SK-N-SH treated with all-trans-retinoic acid at 6 μM for 48 hours (cell line): Measurements from ENCODE around the gene RFXAP.

Experiments
- ATAC-seq: fragments of 200-7000 bp; cut with Tn5 transposase; 3 replicates; pipeline ENCODE4 v1.9.1; 2020; ENCODE audit warnings: mild to moderate bottlenecking, moderate library complexity
- ARNTL ChIP-seq: fragments of 450-650 bp; formaldehyde crosslinking; IDR thresholded peaks from 2 replicates; pipeline ENCODE4 v1.5.0; 2020; ENCODE audit warnings: low read depth, mild to moderate bottlenecking, moderate library complexity, borderline replicate concordance
- BACH2 ChIP-seq: fragments of 250-450 bp; sonication (Bioruptor Pico); IDR thresholded peaks from 2 replicates; pipeline ENCODE4 v1.9.0; 2021; ENCODE audit warnings: mild to moderate bottlenecking, borderline replicate concordance
- CSDC2 ChIP-seq: fragments of 250-450 bp; sonication (Bioruptor Pico); IDR thresholded peaks from 2 replicates; pipeline ENCODE4 v1.5.0; 2020; ENCODE audit warnings: mild to moderate bottlenecking, moderate library complexity
- ESRRG ChIP-seq: fragments of 250-450 bp; sonication (Bioruptor Pico); IDR thresholded peaks from 2 replicates; pipeline ENCODE4 v1.6.1; 2021; ENCODE audit warnings: mild to moderate bottlenecking
- GLIS3 ChIP-seq: fragments of 250-450 bp; sonication (Bioruptor Pico); IDR thresholded peaks from 2 replicates; pipeline ENCODE4 v1.5.0; 2020; ENCODE audit warnings: mild to moderate bottlenecking, moderate library complexity
- ISL1 ChIP-seq: fragments of 250-450 bp; sonication (Bioruptor Pico); IDR thresholded peaks from 2 replicates; pipeline ENCODE4 v2.1.2; 2022; ENCODE audit warnings: mild to moderate bottlenecking, moderate library complexity
- PPARA ChIP-seq: fragments of 250-450 bp; sonication (Bioruptor Pico); IDR thresholded peaks from 2 replicates; pipeline ENCODE4 v1.5.0; 2020; ENCODE audit warnings: mild to moderate bottlenecking, borderline replicate concordance
- RARB ChIP-seq: fragments of 250-450 bp; sonication (Bioruptor Pico); IDR thresholded peaks from 2 replicates; pipeline ENCODE4 v1.8.0; 2021; ENCODE audit warnings: mild to moderate bottlenecking, moderate library complexity
- SNAI2 ChIP-seq: fragments of 250-450 bp; sonication (Bioruptor Pico); IDR thresholded peaks from 2 replicates; pipeline ENCODE4 v1.5.0; 2020; ENCODE audit warnings: mild to moderate bottlenecking, moderate library complexity
- TCF4 ChIP-seq: fragments of 250-450 bp; sonication (Bioruptor Pico); IDR thresholded peaks from 2 replicates; pipeline ENCODE4 v1.8.0; 2021; ENCODE audit warnings: mild to moderate bottlenecking, moderate library complexity, borderline replicate concordance
- ZC3H10 ChIP-seq: fragments of 250-450 bp; sonication (Bioruptor Pico); IDR thresholded peaks from 2 replicates; pipeline ENCODE4 v1.5.1; 2021; ENCODE audit warnings: mild to moderate bottlenecking, moderate library complexity
- ZNF565 ChIP-seq: fragments of 450-650 bp; formaldehyde crosslinking; conservative IDR thresholded peaks from 2 replicates; pipeline ENCODE4 v1.5.0; 2020; ENCODE audit warnings: low read depth, mild to moderate bottlenecking, moderate library complexity
- ZNF70 ChIP-seq: fragments of 450-650 bp; formaldehyde crosslinking; IDR thresholded peaks from 2 replicates; pipeline ENCODE4 v1.5.0; 2020; ENCODE audit warnings: mild to moderate bottlenecking, moderate library complexity
- ZNF8 ChIP-seq: fragments of 450-650 bp; formaldehyde crosslinking; IDR thresholded peaks from 2 replicates; pipeline ENCODE4 v1.5.0; 2020; ENCODE audit warnings: mild to moderate bottlenecking, moderate library complexity
- TF ChIP-seq, protein P1 (sequence below): fragments of 250-450 bp; sonication (Bioruptor Pico); IDR thresholded peaks from 2 replicates; pipeline ENCODE4 v1.5.0; 2020; ENCODE audit warnings: mild to moderate bottlenecking, moderate library complexity
- TF ChIP-seq, protein P2 (sequence below): fragments of 250-450 bp; sonication (Bioruptor Pico); IDR thresholded peaks from 2 replicates; pipeline ENCODE4 v1.8.0; 2021; ENCODE audit warnings: low read depth, mild to moderate bottlenecking, moderate library complexity, borderline replicate concordance
- TF ChIP-seq, protein P3 (sequence below): fragments of 250-450 bp; sonication (Bioruptor Pico); IDR thresholded peaks from 2 replicates; pipeline ENCODE4 v1.8.0; 2020; ENCODE audit warnings: mild to moderate bottlenecking, moderate library complexity, borderline replicate concordance
- TF ChIP-seq, protein P4 (sequence below): fragments of 250-450 bp; sonication (Bioruptor Pico); IDR thresholded peaks from 2 replicates; pipeline ENCODE4 v1.5.1; 2020; ENCODE audit warnings: low read depth, mild to moderate bottlenecking, moderate library complexity

The RFXAP gene

DNA sequence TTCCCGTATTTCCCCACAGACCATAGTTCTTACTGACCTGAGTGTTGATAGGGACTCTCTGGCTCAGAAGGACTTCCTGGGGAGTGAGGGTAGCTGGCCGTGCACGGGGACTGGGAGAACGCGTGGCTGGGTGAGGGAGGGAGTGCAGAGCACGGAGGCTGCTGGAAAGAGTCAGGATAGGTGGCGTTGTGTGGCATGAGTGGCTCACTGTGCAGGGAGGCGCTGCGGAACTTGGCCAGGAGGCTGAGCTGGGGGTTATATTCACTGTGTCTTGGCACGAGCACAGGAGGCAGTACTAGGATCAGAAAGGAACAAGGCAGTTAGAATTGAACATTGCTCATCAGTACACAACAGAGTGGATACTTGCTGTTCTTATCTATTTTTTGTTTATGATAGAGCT, 53.6 kb downstream of the RFXAP start:
- ATAC-seq: no peak

DNA sequence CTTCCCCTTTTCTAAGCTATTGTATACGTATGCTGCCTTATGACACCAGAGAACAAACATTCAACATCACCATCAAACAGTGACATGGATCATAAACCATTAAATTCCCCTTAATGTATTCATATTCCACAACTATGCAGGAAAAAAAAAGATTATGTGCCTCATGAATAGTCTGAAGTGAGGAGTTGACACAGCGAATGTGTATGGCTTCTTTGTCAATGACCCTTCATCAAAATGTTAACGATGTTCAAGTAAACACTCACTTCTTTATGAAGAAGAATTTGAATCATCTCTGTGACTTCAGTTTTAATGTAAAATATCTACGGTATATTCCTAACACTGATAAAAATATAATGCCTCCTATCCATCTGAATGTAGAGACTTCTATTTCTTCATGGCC, 56.4 kb downstream of the RFXAP start:
- no peak for ATAC-seq
- TF ChIP-seq, protein P1, sequence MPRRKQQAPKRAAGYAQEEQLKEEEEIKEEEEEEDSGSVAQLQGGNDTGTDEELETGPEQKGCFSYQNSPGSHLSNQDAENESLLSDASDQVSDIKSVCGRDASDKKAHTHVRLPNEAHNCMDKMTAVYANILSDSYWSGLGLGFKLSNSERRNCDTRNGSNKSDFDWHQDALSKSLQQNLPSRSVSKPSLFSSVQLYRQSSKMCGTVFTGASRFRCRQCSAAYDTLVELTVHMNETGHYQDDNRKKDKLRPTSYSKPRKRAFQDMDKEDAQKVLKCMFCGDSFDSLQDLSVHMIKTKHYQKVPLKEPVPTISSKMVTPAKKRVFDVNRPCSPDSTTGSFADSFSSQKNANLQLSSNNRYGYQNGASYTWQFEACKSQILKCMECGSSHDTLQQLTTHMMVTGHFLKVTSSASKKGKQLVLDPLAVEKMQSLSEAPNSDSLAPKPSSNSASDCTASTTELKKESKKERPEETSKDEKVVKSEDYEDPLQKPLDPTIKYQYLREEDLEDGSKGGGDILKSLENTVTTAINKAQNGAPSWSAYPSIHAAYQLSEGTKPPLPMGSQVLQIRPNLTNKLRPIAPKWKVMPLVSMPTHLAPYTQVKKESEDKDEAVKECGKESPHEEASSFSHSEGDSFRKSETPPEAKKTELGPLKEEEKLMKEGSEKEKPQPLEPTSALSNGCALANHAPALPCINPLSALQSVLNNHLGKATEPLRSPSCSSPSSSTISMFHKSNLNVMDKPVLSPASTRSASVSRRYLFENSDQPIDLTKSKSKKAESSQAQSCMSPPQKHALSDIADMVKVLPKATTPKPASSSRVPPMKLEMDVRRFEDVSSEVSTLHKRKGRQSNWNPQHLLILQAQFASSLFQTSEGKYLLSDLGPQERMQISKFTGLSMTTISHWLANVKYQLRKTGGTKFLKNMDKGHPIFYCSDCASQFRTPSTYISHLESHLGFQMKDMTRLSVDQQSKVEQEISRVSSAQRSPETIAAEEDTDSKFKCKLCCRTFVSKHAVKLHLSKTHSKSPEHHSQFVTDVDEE: no peak
- TF ChIP-seq GLIS3 (CRISPR knock-in tag) (no peak), BACH2 (CRISPR knock-in tag) (no peak), ARNTL (CRISPR knock-in tag) (no peak), ZNF8 (CRISPR knock-in tag) (no peak), SNAI2 (no peak), ZC3H10 (CRISPR knock-in tag) (no peak), ISL1 (CRISPR knock-in tag) (no peak)
- TF ChIP-seq, protein P2, sequence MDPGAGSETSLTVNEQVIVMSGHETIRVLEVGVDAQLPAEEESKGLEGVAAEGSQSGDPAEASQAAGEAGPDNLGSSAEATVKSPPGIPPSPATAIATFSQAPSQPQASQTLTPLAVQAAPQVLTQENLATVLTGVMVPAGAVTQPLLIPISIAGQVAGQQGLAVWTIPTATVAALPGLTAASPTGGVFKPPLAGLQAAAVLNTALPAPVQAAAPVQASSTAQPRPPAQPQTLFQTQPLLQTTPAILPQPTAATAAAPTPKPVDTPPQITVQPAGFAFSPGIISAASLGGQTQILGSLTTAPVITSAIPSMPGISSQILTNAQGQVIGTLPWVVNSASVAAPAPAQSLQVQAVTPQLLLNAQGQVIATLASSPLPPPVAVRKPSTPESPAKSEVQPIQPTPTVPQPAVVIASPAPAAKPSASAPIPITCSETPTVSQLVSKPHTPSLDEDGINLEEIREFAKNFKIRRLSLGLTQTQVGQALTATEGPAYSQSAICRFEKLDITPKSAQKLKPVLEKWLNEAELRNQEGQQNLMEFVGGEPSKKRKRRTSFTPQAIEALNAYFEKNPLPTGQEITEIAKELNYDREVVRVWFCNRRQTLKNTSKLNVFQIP: no peak

More for the DNA sequence above, 53.6 kb downstream of the RFXAP start:
- TF ChIP-seq PPARA (CRISPR knock-in tag) (no peak), ZNF8 (CRISPR knock-in tag) (no peak), RARB (CRISPR knock-in tag) (no peak), GLIS3 (CRISPR knock-in tag) (no peak), ZNF565 (CRISPR knock-in tag) (no peak)
- TF ChIP-seq, protein P3, sequence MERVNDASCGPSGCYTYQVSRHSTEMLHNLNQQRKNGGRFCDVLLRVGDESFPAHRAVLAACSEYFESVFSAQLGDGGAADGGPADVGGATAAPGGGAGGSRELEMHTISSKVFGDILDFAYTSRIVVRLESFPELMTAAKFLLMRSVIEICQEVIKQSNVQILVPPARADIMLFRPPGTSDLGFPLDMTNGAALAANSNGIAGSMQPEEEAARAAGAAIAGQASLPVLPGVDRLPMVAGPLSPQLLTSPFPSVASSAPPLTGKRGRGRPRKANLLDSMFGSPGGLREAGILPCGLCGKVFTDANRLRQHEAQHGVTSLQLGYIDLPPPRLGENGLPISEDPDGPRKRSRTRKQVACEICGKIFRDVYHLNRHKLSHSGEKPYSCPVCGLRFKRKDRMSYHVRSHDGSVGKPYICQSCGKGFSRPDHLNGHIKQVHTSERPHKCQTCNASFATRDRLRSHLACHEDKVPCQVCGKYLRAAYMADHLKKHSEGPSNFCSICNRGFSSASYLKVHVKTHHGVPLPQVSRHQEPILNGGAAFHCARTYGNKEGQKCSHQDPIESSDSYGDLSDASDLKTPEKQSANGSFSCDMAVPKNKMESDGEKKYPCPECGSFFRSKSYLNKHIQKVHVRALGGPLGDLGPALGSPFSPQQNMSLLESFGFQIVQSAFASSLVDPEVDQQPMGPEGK: no peak
- TF ChIP-seq, all 23 proteins: peak for 0

DNA sequence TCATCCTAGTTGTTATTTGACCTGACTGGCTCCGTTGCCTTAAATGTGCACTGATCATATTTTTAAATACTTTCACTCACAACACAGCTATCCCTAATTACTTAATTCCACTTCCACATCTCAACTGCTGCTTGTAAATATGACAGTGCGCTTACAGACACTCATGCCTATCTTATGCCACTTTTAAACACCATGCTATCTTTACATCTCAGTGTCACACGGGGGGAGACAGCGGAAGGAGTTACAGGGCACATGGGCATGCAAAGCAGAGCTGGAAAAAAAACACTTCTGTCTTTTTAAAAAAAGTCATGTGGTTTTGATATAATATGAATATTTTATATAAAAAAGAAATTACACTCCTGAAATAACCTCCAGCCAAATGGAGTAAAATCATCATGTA, 56.9 kb downstream of the RFXAP start:
- TF ChIP-seq RARB (CRISPR knock-in tag): no peak
- no peak for TF ChIP-seq CSDC2 (CRISPR knock-in tag)
- TF ChIP-seq ZNF565 (CRISPR knock-in tag): no peak
- TF ChIP-seq GLIS3 (CRISPR knock-in tag): no peak
- no peak for TF ChIP-seq ZNF70 (CRISPR knock-in tag)
- TF ChIP-seq, protein P3: no peak
- TF ChIP-seq, protein P4, sequence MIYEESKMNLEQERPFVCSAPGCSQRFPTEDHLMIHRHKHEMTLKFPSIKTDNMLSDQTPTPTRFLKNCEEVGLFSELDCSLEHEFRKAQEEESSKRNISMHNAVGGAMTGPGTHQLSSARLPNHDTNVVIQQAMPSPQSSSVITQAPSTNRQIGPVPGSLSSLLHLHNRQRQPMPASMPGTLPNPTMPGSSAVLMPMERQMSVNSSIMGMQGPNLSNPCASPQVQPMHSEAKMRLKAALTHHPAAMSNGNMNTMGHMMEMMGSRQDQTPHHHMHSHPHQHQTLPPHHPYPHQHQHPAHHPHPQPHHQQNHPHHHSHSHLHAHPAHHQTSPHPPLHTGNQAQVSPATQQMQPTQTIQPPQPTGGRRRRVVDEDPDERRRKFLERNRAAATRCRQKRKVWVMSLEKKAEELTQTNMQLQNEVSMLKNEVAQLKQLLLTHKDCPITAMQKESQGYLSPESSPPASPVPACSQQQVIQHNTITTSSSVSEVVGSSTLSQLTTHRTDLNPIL (CRISPR knock-in tag): no peak
- no peak for TF ChIP-seq TCF4 (CRISPR knock-in tag)
- TF ChIP-seq ZNF8 (CRISPR knock-in tag): no peak
- no peak for TF ChIP-seq ESRRG (CRISPR knock-in tag)
- TF ChIP-seq, protein P2: no peak
- TF ChIP-seq, all 23 proteins: peak for 0
- ATAC-seq: no peak; the same call in 2 of the 3 replicates
